DND-41 (cell line): ENCODE measurements around the gene MRAP.

Experiments used
- ATAC-seq: fragments of 200-7000 bp; cut with Tn5 transposase; 3 replicates; pipeline ENCODE4 v1.9.1; 2021; ENCODE audit warnings: low read depth; ENCODE audit not compliant: insufficient read depth
- DNase-seq: peaks from one replicate; pipeline ENCODE4 v3.0.0-alpha.2; 2020
- H2AFZ ChIP-seq: 2 replicates; pipeline ENCODE4 v1.6.0; 2012; ENCODE audit warnings: low read depth, low read length
- H3K27ac ChIP-seq: 2 replicates; pipeline ENCODE4 v1.5.1; 2012; ENCODE audit warnings: low read length, inconsistent platforms
- H3K27me3 ChIP-seq: fragments of 200-600 bp; sonication (generic); 2 replicates; pipeline ENCODE4 v1.6.0; 2012; ENCODE audit warnings: low read length, mild to moderate bottlenecking, inconsistent platforms; ENCODE audit not compliant: insufficient read depth, poor library complexity
- H3K36me3 ChIP-seq: 2 replicates; pipeline ENCODE4 v1.5.1; 2012; ENCODE audit warnings: low read length, inconsistent platforms; ENCODE audit not compliant: insufficient read depth
- H3K4me1 ChIP-seq: 2 replicates; pipeline ENCODE4 v1.5.1; 2012; ENCODE audit warnings: mild to moderate bottlenecking, low read length; ENCODE audit not compliant: insufficient read depth
- H3K4me2 ChIP-seq: 2 replicates; pipeline ENCODE4 v1.6.0; 2012; ENCODE audit warnings: mild to moderate bottlenecking, moderate library complexity, low read length, inconsistent platforms; ENCODE audit not compliant: insufficient read depth
- H3K4me3 ChIP-seq, 2 experiments: fragments of 200-600 bp in 1 of 2; shearing (Covaris generic) in 1 of 2; 2 replicates each; pipeline ENCODE4 v1.5.1; 2012 to 2016; ENCODE audit warnings: inconsistent platforms in 2 of 2, low read length in 2 of 2, mild to moderate bottlenecking in 2 of 2, low read depth in 1 of 2, moderate library complexity in 1 of 2
- H3K79me2 ChIP-seq: 2 replicates; pipeline ENCODE4 v1.6.0; 2012; ENCODE audit warnings: low read length, inconsistent platforms; ENCODE audit not compliant: insufficient read depth
- H3K9ac ChIP-seq: 2 replicates; pipeline ENCODE4 v1.6.0; 2012; ENCODE audit warnings: low read depth, mild to moderate bottlenecking, inconsistent platforms, low read length, moderate library complexity
- H3K9me3 ChIP-seq: 2 replicates; pipeline ENCODE4 v1.5.1; 2012; ENCODE audit warnings: low read length, moderate library complexity, mild to moderate bottlenecking, inconsistent platforms; ENCODE audit not compliant: insufficient read depth, severe bottlenecking
- H4K20me1 ChIP-seq: 2 replicates; pipeline ENCODE4 v1.6.0; 2012; ENCODE audit warnings: low read length; ENCODE audit not compliant: insufficient read depth
- CTCF ChIP-seq: IDR thresholded peaks from 2 replicates; pipeline ENCODE4 v1.5.1; 2012; ENCODE audit warnings: borderline replicate concordance, low read length, moderate library complexity, mild to moderate bottlenecking; ENCODE audit not compliant: poor library complexity, severe bottlenecking; ENCODE audit errors: extremely low read depth
- EZH2 ChIP-seq: IDR thresholded peaks from 3 replicates; pipeline ENCODE4 v1.6.1; 2012; ENCODE audit warnings: borderline replicate concordance, low read depth, mild to moderate bottlenecking, moderate library complexity, low read length, inconsistent platforms; ENCODE audit not compliant: severe bottlenecking

Gene MRAP

GRCh38 chr21:32298658-32299081 is at the start of gene MRAP:
MRAP (plus strand) TSS chr21:32298855; CDS start chr21:32298972, 117 bp downstream.
- H3K9ac ChIP-seq = no peak within 1 kb of the TSS
- no peak for ATAC-seq
- no peak within 1 kb of the TSS for H3K4me2 ChIP-seq

GRCh38 chr21:32249511-32250280 is 49.0 kb upstream of the MRAP start:
- Histone ChIP-seq H3K9ac (no peak overlapping the region), H4K20me1 (no peaks in the 10 kb centered on the region), H3K27me3 (peaks cover 4% of the 10 kb centered on the region), H2AFZ (no peak overlapping the region), H3K36me3 (no peaks in the 10 kb centered on the region), H3K4me3 (no peak overlapping the region), H3K4me1 (no peaks in the 10 kb centered on the region), H3K4me2 (no peak overlapping the region), H3K27ac (no peak overlapping the region), H3K9me3 (no peaks in the 10 kb centered on the region), H3K79me2 (no peaks in the 10 kb centered on the region)
- no peak for DNase-seq
- no peak for ATAC-seq
- no peak for TF ChIP-seq EZH2
- TF ChIP-seq CTCF = no peak

More at GRCh38 chr21:32298658-32299081, at the start of gene MRAP:
- H3K9me3 ChIP-seq = no peaks in the 10 kb centered on the region
- H3K27ac ChIP-seq = no peak within 1 kb of the TSS
- no peak within 1 kb of the TSS for H3K4me3 ChIP-seq
- no peaks in the 10 kb centered on the region for H3K27me3 ChIP-seq
- no peak for DNase-seq
- no peaks in the 10 kb centered on the region for H3K79me2 ChIP-seq
- H4K20me1 ChIP-seq = no peaks in the 10 kb centered on the region
- no peaks in the 10 kb centered on the region; the same call in 1 of the 2 replicates for H3K36me3 ChIP-seq
- no peak for TF ChIP-seq CTCF
- no peak for TF ChIP-seq EZH2
- H2AFZ ChIP-seq = no peak within 1 kb of the TSS
- H3K4me1 ChIP-seq = no peaks in the 10 kb centered on the region

GRCh38 chr21:32252136-32252535 is 46.5 kb upstream of the MRAP start:
- Histone ChIP-seq H3K4me3 (no peak overlapping the region), H3K79me2 (no peaks in the 10 kb centered on the region), H3K9ac (no peak overlapping the region), H3K36me3 (no peaks in the 10 kb centered on the region), H3K4me2 (no peak overlapping the region), H3K27me3 (no peaks in the 10 kb centered on the region), H3K27ac (no peak overlapping the region), H3K9me3 (no peaks in the 10 kb centered on the region), H4K20me1 (no peaks in the 10 kb centered on the region), H2AFZ (no peak overlapping the region), H3K4me1 (no peaks in the 10 kb centered on the region)
- ATAC-seq = no peak
- no peak for DNase-seq
- TF ChIP-seq CTCF = no peak
- no peak for TF ChIP-seq EZH2
